ENCODE measurements around the gene VKORC1L1. TPM values are rescaled to one million over a fixed set of nuclear protein-coding genes. Genes with fewer than 3 reads are reported as not detected.

Gene VKORC1L1
- total and polyA plus RNA-seq, 10 of the 15 experiments (the other 5 are each of a cell fraction or from before 2014, with no cell fraction given): 3.3 to 18.8 (median 12.5) TPM

GRCh38 chr7:65926588-65926987, 53.7 kb downstream of the VKORC1L1 start:
- Histone ChIP-seq H3K27ac (ENCODE audit: control insufficient read depth, insufficient read depth) (no peak overlapping the region), H3K9me3 (replicated peaks; ENCODE audit: control insufficient read depth, insufficient read depth, low read length) (no peaks in the 10 kb centered on the region), H3K79me2 (ENCODE audit: control insufficient read depth, insufficient read depth, low read length) (no peaks in the 10 kb centered on the region; the same call in none of the 2 replicates), H2AFZ (ENCODE audit: control insufficient read depth, low read depth, low read length) (no peak overlapping the region), H3K9ac (ENCODE audit: control insufficient read depth, insufficient read depth, low read length) (no peak overlapping the region), H3K36me3 (ENCODE audit: control insufficient read depth in 2 of 2, insufficient read depth in 2 of 2, low read length in 1 of 2) (peaks cover 0 to 2% of the 10 kb centered on the region in 2 experiments; a peak in 1 of 4 replicates), H3K4me3 (no peak overlapping the region), H4K20me1 (ENCODE audit: control insufficient read depth, insufficient read depth) (no peaks in the 10 kb centered on the region), H3K4me1 (ENCODE audit: control insufficient read depth, insufficient read depth, low read length) (no peaks in the 10 kb centered on the region), H3K4me2 (ENCODE audit: control insufficient read depth, insufficient read depth) (no peak overlapping the region), H3K27me3 (replicated peaks in 1 of 2; ENCODE audit: control insufficient read depth in 2 of 2, insufficient read depth in 2 of 2, low read length in 1 of 2) (no peaks in the 10 kb centered on the region)
- RAD21 ChIA-PET (ENCODE audit: unreplicated experiment): no interaction called here
- CTCF ChIA-PET: no interaction called here
- SMC1A ChIA-PET (ENCODE audit: uncharacterized antibody, unreplicated experiment): no interaction called here
- in situ Hi-C loops (cut with MboI) (no loop called here), intact Hi-C loops (cut with micrococcal nuclease; ENCODE audit: unreplicated experiment) (loop anchor here (10.0 kb wide), 1 partner anchor 302 kb away; no protein-coding TSS in a partner anchor)
- no peak for ATAC-seq
- no peak for TF ChIP-seq ZNF687 (IDR thresholded peaks at IDR 0.05)
- TF ChIP-seq MXI1 (IDR thresholded peaks at IDR 0.05; ENCODE audit: low read depth, low read length): no peak
- TF ChIP-seq ZSCAN29 (IDR thresholded peaks at IDR 0.05): no peak
- no peak for TF ChIP-seq BACH1 (IDR thresholded peaks at IDR 0.05; ENCODE audit: borderline replicate concordance)
- TF ChIP-seq NR2C1 (IDR thresholded peaks at IDR 0.05): no peak
- no peak for TF ChIP-seq KLF5 (IDR thresholded peaks at IDR 0.05; ENCODE audit: partially characterized antibody)
- no peak for TF ChIP-seq KDM1A (IDR thresholded peaks at IDR 0.05; ENCODE audit: borderline replicate concordance)
- no peak for TF ChIP-seq CBX3 (IDR thresholded peaks at IDR 0.05; ENCODE audit: borderline replicate concordance, low read depth)
- no peak for TF ChIP-seq HDAC2 (IDR thresholded peaks at IDR 0.05)
- no peak for TF ChIP-seq RELA (IDR thresholded peaks at IDR 0.05; ENCODE audit: borderline replicate concordance, partially characterized antibody)
- no peak for TF ChIP-seq GATAD2B (conservative IDR thresholded peaks at IDR 0.05; ENCODE audit: low read depth)
- no peak for TF ChIP-seq HDGF (IDR thresholded peaks at IDR 0.05)
- no peak for TF ChIP-seq ZNF207 (IDR thresholded peaks at IDR 0.05; ENCODE audit: borderline replicate concordance)
- no peak for TF ChIP-seq YBX1 (IDR thresholded peaks at IDR 0.05)
- no peak for TF ChIP-seq NKRF (conservative IDR thresholded peaks at IDR 0.05)
- TF ChIP-seq CEBPB (IDR thresholded peaks at IDR 0.05; ENCODE audit: borderline replicate concordance in 1 of 2, low read depth in 2 of 2, low read length in 2 of 2): no peak
- no peak for TF ChIP-seq KAT2A (conservative IDR thresholded peaks at IDR 0.05; ENCODE audit: control insufficient read depth, low read depth, low read length)
- no peak for TF ChIP-seq E4F1 (IDR thresholded peaks at IDR 0.05; ENCODE audit: borderline replicate concordance, partially characterized antibody)
- no peak for DNase-seq (ENCODE audit: low read depth, low spot score)
- POLR2A ChIA-PET: no interaction called here
- FAIRE-seq: no peak
- BruUV-seq (replicated peaks): no TSS peak
